Activated T-cell treated with anti-CD3 and anti-CD28 coated beads, Interleukin-2, amount 50 U/mL, for 72 hours (primary cell): ENCODE measurements around the gene VWA8. TPM values are rescaled to one million over a fixed set of nuclear protein-coding genes. Genes with fewer than 3 reads are reported as not detected.
A peak's percentile ranks its signal among the peaks of the same experiment; 100 is the strongest.
"Not testable (repeated sequence)": the region's sequence is repeated elsewhere in the genome, so short reads cannot be mapped to it uniquely, and the experiment has no call there.

Source experiments
- ATAC-seq, 2 donors: fragments of 150-1000 bp; cut with Tn5 transposase; replicated peaks in 1 of 2; 2 replicates each; pipeline ENCODE4 v1.10.0; 2021; ENCODE audit warnings: moderate library complexity in 2 of 2, mild to moderate bottlenecking in 1 of 2
- DNase-seq, 2 donors: peaks; one replicate each; pipeline ENCODE4 v3.0.0; 2021 to 2022; ENCODE audit warnings: mixed read lengths in 1 of 2
- H3K27ac Mint-ChIP-seq: one replicate; pipeline ENCODE4 v1.8.0; 2022; ENCODE audit warnings: mild to moderate bottlenecking, moderate library complexity, mixed read lengths
- H3K27me3 Mint-ChIP-seq: one replicate; pipeline ENCODE4 v1.8.0; 2022; ENCODE audit warnings: low read depth, mixed read lengths
- H3K36me3 Mint-ChIP-seq, 2 donors: one replicate each; pipeline ENCODE4 v1.8.0; 2022; ENCODE audit warnings: mixed read lengths in 2 of 2, mild to moderate bottlenecking in 1 of 2; ENCODE audit not compliant: insufficient read depth in 2 of 2
- H3K4me1 Mint-ChIP-seq: one replicate; pipeline ENCODE4 v1.8.0; 2022; ENCODE audit warnings: low read depth, mixed read lengths
- H3K4me3 Mint-ChIP-seq, 2 donors: one replicate each; pipeline ENCODE4 v1.8.0; 2022; ENCODE audit warnings: mild to moderate bottlenecking in 2 of 2, mixed read lengths in 2 of 2, moderate library complexity in 2 of 2
- H3K9me3 Mint-ChIP-seq, 2 donors: one replicate each; pipeline ENCODE4 v1.8.0; 2022; ENCODE audit warnings: mixed read lengths in 2 of 2
- total RNA-seq, 2 donors: library from RNA; stranded (reverse); gene quantifications; one replicate each; pipeline ENCODE4 v1.2.3, GENCODE V29; 2022

The VWA8 gene
- total RNA-seq, 2 donors from 2014 or later = 25.6 to 35.0 TPM

DNA sequence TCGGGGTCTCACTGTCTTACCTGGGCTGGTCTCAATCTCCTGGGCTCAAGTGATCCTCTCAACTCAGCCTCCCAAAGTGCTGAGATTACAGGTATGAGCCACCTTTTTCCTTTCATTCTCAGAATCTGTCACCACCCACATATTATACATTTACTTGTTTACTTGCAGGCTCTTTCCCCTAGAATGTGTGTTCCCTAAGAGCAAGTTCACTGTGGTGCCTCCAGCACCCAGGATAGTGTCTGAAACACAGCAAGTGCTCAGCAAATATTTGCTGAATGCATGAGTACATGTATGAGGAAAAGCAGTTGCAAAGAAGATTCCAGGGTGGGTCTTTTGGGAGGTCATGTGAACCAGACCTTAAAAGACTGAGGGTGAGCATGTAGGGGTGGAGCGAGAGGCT lies 406.7 kb downstream of the VWA8 start:
- no peaks in the 10 kb centered on the region for H3K36me3 Mint-ChIP-seq
- ATAC-seq = peak; percentile 52 to 60
- peaks cover 21% of the 10 kb centered on the region for H3K4me1 Mint-ChIP-seq
- H3K27ac Mint-ChIP-seq = peak overlapping the region; percentile 20
- no peak for DNase-seq
- no peaks in the 10 kb centered on the region for H3K9me3 Mint-ChIP-seq
- H3K27me3 Mint-ChIP-seq = no peaks in the 10 kb centered on the region
- H3K4me3 Mint-ChIP-seq = peak overlapping the region; percentile 39 to 69

DNA sequence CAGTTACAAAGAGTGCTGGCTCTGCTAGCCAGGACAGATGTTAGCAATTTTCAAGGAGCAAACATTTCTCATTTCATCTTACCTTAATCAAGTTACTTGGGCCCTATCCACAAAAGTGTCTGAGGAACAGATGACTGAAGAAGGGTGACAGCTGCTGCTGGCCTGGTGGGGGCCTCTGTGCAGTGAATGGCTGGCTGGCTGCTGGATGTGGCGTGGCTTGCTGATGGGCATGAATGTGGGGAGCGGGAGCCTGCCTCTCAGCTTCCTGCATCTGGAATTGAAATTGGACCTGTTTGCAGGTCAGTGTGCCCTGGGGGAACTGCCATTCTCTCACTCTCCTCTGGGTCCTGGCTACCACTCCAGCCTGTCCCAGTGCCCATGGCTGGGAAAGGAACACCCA lies 408.9 kb downstream of the VWA8 start:
- no peak overlapping the region for H3K4me3 Mint-ChIP-seq
- H3K27me3 Mint-ChIP-seq = no peaks in the 10 kb centered on the region
- DNase-seq = no peak
- H3K27ac Mint-ChIP-seq = no peak overlapping the region
- ATAC-seq = no peak
- no peaks in the 10 kb centered on the region for H3K36me3 Mint-ChIP-seq
- peaks cover 23% of the 10 kb centered on the region for H3K4me1 Mint-ChIP-seq
- H3K9me3 Mint-ChIP-seq = no peaks in the 10 kb centered on the region

DNA sequence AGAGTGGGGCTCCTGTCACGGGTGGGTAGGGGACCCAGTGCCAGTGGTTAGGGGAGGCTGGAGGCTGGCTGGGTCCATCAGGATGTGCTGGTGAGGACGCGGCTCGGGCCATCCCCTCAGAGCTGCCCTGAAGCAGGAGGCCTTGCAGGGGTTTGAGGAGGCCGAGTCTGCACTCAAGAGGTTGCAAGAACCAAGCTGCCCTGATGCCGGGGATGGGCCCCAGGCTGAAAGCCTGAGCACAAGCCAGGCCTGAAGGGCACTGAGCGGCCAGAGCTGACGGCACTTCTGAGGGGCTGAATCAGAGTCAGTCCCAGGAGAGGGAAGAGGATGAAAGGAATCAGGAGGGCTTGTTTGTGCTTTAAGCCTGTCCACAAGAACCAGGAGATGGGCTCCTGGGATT lies 410.6 kb downstream of the VWA8 start:
- H3K27me3 Mint-ChIP-seq = no peaks in the 10 kb centered on the region
- ATAC-seq = no peak
- H3K36me3 Mint-ChIP-seq = no peaks in the 10 kb centered on the region
- no peak overlapping the region for H3K4me3 Mint-ChIP-seq
- H3K27ac Mint-ChIP-seq = no peak overlapping the region
- peaks cover 38% of the 10 kb centered on the region for H3K4me1 Mint-ChIP-seq
- no peaks in the 10 kb centered on the region for H3K9me3 Mint-ChIP-seq
- no peak for DNase-seq

DNA sequence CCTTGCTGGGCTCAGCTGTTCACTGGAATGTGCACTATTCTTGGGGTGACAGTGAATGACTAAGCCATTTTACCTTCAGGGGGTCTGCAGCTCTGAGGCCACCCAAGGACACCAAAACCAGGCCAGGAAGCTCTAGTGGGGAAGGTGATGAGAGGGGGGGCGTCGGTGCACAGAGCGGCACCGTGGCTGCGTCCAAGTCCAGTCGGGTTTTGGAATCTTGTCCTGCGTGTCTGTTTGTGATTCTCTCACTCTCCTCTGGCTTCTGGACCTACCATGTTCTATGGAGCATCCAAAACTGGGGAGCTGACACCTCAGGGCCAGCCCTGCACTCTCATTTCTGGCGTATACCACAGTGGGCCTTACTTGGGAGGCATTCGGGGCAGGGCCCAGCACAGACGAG lies 411.4 kb downstream of the VWA8 start:
- ATAC-seq = no peak
- Mint-ChIP-seq H3K36me3 (no peaks in the 10 kb centered on the region), H3K4me3 (no peak overlapping the region), H3K4me1 (peaks cover 36% of the 10 kb centered on the region), H3K27ac (no peak overlapping the region), H3K27me3 (no peaks in the 10 kb centered on the region), H3K9me3 (no peaks in the 10 kb centered on the region)
- no peak for DNase-seq

DNA sequence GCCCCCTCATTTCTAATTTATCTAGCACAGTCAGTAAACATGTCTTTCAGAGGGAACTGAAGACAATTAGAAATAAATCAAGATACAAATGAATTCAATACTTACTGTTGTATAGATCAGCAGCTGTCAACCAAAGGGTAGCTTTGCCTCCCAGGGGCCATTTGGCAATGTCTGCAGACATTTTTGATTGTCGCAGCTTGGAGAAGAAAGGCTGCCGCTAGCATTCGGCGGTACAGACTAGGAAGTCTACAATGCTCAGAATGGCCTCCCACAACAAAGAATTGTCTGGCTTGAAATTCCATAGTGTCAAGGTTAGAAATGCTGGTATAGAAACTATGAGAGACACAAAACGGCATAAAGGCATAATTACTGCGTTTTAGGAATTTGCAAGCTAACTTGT lies 412.0 kb downstream of the VWA8 start:
- peaks cover 30% of the 10 kb centered on the region for H3K4me1 Mint-ChIP-seq
- no peak overlapping the region for H3K27ac Mint-ChIP-seq
- no peaks in the 10 kb centered on the region for H3K9me3 Mint-ChIP-seq
- DNase-seq (no peak), ATAC-seq (no peak)
- H3K4me3 Mint-ChIP-seq = no peak overlapping the region
- H3K36me3 Mint-ChIP-seq = peaks cover 0 to 1% of the 10 kb centered on the region in 2 donors
- no peaks in the 10 kb centered on the region for H3K27me3 Mint-ChIP-seq

DNA sequence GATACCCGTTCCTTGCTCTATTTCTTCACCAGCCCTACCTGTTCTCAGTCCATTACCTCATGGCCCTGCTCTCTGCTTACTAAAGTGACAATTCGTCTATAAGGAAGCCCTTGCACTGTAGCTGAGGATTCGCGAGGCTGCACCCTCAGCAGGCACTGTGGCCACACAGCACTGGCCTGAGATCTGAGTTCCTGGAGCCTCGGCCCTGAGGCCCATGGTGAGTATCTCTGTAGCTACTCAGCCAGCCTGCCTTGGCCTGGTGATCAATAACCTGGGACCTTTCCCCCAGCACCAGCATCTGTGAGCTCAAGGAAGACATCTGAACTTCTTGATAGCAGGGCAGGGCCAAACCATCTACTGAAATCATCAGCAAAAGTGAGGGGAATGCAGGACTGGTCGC lies 412.9 kb downstream of the VWA8 start:
- Mint-ChIP-seq H3K27ac (no peak overlapping the region), H3K4me3 (no peak overlapping the region), H3K9me3 (no peaks in the 10 kb centered on the region), H3K4me1 (peaks cover 25% of the 10 kb centered on the region), H3K27me3 (no peaks in the 10 kb centered on the region), H3K36me3 (peaks cover 0 to 3% of the 10 kb centered on the region in 2 donors)
- ATAC-seq (no peak), DNase-seq (no peak)

DNA sequence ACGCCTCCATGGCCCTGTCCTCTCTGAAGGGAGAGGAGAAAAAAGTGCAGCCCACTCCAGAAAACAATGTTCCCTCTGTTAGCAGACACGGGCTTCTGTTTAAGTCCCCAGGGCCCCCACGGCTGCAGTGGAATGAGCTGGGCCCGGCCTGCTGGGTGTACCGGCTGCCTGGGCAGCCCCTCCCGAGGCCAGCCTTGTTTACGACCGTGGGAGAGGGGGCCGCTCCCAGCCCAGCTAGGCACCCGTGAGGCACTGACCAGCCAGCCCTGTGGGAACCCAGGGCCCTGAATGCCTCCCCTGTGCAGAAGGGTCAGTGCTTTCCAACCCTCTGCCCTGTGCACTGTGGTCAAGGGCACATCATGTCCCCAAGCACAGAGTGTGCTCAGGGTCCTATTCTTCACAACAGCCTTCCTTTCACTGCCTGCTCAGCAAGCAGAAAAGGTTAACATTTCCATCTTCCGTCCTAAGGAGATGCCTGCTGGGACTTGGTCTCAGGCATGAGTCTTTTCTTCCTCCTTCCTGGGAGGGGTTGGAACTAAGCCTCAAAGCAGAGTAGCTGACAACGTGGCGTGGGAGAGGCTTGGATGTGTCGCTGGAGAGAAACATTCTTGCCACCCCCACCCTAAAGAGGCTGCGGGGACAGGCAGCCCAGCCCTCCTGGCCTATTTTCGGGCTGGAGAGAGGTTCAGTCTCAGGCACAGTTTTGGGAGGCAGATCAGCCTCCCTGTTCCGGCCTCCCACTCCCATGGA lies 413.5 kb downstream of the VWA8 start:
- DNase-seq = no peak
- no peaks in the 10 kb centered on the region for H3K9me3 Mint-ChIP-seq
- no peak for ATAC-seq
- no peak overlapping the region for H3K4me3 Mint-ChIP-seq
- H3K27ac Mint-ChIP-seq = no peak overlapping the region
- H3K27me3 Mint-ChIP-seq = no peaks in the 10 kb centered on the region
- peaks cover 25% of the 10 kb centered on the region for H3K4me1 Mint-ChIP-seq
- peaks cover 0 to 3% of the 10 kb centered on the region in 2 donors for H3K36me3 Mint-ChIP-seq

DNA sequence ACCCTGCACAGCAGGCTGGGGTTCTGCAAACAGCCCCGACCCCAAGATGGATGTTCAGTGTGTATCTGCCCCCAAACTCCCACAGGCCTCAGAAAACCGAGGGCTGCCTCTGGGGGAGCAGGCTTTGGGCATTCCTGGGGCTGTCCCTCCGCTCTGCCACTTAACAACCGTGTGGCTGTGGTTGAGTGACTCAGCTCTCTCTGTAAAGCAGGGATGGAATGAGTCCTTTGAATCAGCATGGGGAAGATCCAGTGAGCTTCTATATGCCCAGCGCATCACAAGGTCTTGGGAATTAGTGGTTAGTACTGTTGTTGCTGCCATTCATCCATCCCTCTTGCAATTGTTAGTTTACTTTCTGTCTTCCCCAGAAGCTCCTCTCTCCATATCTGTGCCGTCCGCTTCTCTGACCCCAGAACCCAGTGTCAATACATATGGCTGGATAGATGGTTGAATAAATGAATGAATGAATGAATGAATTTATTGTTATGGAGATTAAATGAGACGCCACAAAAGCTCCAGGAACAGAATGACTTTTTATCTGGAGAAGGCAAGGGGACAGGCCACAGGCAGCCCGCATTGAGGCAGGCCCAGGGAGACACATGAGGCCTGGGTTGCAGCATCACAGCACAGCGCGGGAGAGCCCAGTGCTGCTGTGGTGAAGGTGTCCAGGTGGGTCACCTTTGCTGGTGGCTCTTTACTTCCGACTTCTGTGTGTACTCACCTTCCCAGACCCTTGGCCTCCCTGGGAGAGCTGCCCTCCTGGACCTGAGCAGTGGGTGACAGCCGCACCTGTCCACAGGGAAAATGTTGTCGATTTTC lies 414.3 kb downstream of the VWA8 start:
- Mint-ChIP-seq H3K27ac (no peak overlapping the region), H3K4me3 (no peak overlapping the region), H3K27me3 (no peaks in the 10 kb centered on the region), H3K4me1 (peaks cover 25% of the 10 kb centered on the region), H3K36me3 (peaks cover 0 to 3% of the 10 kb centered on the region in 2 donors), H3K9me3 (no peaks in the 10 kb centered on the region)
- DNase-seq (peak in 1 of 2 donors; percentile 43), ATAC-seq (peak; percentile 79 to 87)

DNA sequence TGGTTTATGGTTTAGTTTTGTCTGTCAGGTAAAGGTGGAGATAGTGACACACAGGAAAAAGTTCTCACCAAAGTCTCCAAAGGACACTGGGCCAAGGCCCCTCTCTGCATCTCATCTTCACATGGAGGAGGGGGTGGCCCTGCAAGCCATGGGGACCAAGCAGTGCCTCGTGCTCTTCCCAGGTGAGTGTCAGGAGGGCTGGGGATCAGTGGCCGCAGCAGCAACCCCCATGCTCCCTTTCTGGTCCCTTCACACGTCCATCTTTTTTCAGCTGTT lies 415.5 kb downstream of the VWA8 start:
- Mint-ChIP-seq H3K27me3 (no peaks in the 10 kb centered on the region), H3K4me3 (no peak overlapping the region), H3K27ac (no peak overlapping the region), H3K9me3 (no peaks in the 10 kb centered on the region), H3K4me1 (peaks cover 33% of the 10 kb centered on the region), H3K36me3 (peaks cover 0 to 3% of the 10 kb centered on the region in 2 donors)
- DNase-seq (no peak), ATAC-seq (no peak)

DNA sequence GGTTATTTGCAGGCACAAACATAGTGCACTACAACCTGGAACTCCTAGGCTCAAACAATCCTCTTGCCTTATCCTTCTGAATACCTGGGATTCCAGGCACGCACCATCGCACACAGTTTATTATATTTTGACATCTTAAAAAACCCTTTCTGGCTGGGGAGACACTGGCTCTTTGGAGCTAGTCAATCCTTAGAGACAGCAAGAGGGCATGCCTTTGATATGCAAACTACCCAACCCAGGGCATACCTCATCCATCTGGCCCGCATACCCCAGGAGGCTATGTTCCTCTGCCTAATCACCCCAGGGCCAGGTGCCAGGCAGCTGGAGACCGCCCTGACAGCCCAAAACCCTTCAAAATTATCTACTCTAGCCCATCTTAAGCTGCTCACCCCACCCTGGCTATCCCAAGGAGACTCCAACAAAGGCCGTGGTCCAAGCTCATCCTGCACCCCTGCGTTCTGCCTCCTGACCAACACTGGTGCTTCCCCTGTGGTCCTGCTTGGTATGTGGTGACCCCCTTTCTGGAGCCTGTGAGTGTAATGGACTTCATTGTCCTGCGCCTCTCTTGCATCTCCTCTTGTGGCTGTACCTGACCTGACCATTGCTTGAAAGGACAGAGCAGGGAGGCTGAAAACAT lies 417.1 kb downstream of the VWA8 start:
- no peak overlapping the region for H3K27ac Mint-ChIP-seq
- H3K36me3 Mint-ChIP-seq = peaks cover 1 to 3% of the 10 kb centered on the region in 2 donors
- no peaks in the 10 kb centered on the region for H3K27me3 Mint-ChIP-seq
- peaks cover 1 to 3% of the 10 kb centered on the region in 2 donors for H3K9me3 Mint-ChIP-seq
- H3K4me1 Mint-ChIP-seq = peaks cover 35% of the 10 kb centered on the region
- DNase-seq (no peak), ATAC-seq (no peak)
- no peak overlapping the region for H3K4me3 Mint-ChIP-seq

DNA sequence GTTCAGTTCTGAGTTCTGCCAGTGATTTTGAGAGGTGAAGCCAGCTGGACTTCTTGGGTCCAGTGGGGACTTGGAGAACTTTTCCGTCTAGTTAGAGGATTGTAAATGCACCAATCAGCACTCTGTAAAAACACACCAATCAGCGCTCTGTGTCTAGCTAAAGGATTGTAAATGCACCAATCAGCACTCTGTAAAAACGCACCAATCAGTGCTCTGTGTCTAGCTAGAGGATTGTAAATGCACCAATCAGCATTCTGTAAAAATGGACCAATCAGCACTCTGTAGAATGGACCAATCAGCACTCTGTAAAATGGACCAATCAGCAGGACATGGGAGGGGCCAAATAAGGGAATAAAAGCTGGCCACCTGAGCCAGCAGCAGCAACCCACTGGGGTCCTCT lies 418.1 kb downstream of the VWA8 start:
- H3K27me3 Mint-ChIP-seq, DNase-seq, H3K36me3 Mint-ChIP-seq, H3K9me3 Mint-ChIP-seq, H3K4me3 Mint-ChIP-seq, ATAC-seq, H3K27ac Mint-ChIP-seq: not testable (repeated sequence)
- H3K4me1 Mint-ChIP-seq = peaks cover 35% of the 10 kb centered on the region

DNA sequence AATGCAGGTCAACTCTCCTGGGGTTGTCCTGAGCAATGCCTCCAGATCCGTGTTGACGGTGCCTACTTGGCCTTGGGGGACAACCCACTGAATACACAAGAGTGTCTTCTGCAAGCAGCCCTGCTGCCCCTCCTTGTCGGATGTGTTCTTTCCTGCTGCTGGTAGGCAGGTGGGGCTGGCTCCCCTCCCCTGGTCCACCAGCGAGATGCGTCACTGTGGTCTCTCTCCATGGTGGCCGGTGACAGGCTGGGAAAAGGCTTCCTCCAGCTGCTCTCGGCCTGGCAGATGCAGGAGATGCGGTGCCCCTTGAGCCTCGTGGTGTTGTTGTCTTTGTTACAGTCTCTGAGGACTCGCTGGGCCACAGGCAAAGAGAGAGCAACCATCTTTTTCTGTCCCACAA lies 418.6 kb downstream of the VWA8 start:
- Mint-ChIP-seq H3K27me3 (no peaks in the 10 kb centered on the region), H3K4me3 (no peak overlapping the region), H3K36me3 (peaks cover 1 to 3% of the 10 kb centered on the region in 2 donors), H3K9me3 (peaks cover 1 to 6% of the 10 kb centered on the region in 2 donors), H3K27ac (no peak overlapping the region), H3K4me1 (peaks cover 35% of the 10 kb centered on the region)
- ATAC-seq (no peak), DNase-seq (no peak)

DNA sequence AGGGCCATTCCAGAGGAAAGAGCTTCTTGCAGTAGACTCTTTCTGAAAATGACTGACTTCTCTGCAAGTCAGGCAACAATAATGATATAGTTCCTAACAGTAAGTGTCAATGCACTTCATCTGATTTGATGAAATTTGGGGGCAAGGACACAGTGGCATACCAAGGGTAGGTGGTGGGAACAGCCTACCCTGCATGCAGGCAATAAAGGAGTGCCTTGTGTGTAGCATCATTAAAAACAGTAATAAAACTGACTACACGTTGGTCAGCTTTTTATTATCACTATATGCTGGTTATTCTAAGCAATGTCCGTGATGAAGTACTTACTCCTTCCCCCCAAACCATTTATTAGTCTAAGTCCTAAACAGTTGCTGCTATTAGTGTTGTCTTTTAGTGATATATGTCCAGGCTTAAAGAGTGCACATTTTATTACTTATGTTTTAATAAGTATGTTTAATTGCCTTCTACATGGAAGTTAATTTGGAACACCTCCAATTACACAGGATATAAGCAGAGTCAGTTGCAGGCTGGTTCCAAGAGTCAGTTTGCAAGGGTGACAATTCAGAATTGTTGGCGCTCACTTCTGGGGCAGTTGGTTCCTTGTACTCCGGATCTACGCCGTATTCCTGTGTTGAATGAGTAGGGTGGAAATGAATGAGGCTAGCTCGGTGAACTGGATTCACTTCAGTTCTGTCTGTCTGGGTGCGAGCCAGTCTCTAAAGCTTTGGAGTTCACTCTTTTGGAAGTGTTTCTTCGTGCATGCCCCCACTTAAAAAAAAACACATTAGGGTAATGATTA lies 419.6 kb downstream of the VWA8 start:
- ATAC-seq (no peak), DNase-seq (no peak)
- Mint-ChIP-seq H3K4me1 (peaks cover 26% of the 10 kb centered on the region), H3K9me3 (peaks cover 1 to 6% of the 10 kb centered on the region in 2 donors), H3K27me3 (no peaks in the 10 kb centered on the region), H3K27ac (no peak overlapping the region), H3K36me3 (peaks cover 1 to 3% of the 10 kb centered on the region in 2 donors), H3K4me3 (peak overlapping the region in 1 of 2 donors; percentile 47)
